Liver (tissue), 3 donors: ENCODE measurements around the gene ARHGAP29.

Source experiments
- RAD21 ChIP-seq, 2 donors: IDR thresholded peaks; 2 replicates each; pipeline ENCODE4 v1.6.1; 2016; ENCODE audit warnings: antibody characterized with exemption in 2 of 2, mild to moderate bottlenecking in 2 of 2
- TF ChIP-seq, protein P1 (sequence below): fragments of 150-350 bp; IDR thresholded peaks from 2 replicates; pipeline ENCODE4 v1.5.1; 2017; ENCODE audit warnings: improper control_type of control experiment, low read depth, low read length; ENCODE audit not compliant: missing input control
- TF ChIP-seq, protein P2 (sequence below): IDR thresholded peaks from 2 replicates; pipeline ENCODE4 v1.6.1; 2016; ENCODE audit warnings: antibody characterized with exemption
- donor health status: healthy.
- donor health status: healthy.

DNA sequence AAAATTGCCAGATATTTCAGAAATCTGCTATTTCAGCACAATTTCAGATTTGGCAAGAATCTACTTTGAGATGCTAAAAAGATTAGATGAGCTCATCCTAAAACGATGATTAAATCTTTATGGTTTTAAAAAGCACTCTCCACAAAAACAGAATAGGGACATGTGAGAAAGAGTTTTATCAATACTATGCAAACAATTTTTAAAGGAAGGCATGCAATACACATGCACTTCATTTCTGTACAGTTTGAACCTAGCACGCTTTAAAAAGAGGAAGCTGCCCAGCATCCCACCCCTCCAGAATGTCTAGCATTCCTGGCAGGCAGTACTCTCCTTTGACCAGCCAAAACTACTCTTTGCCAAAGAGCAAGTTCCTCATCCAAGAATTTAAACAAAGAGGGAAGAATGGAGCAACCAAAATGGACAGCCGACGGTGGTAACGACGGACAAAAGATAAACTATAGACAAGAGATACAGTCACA is 1.3 kb downstream of the ARHGAP29 start:
- no peak for TF ChIP-seq RAD21 (IDR thresholded peaks at IDR 0.05)
- TF ChIP-seq, protein P1, sequence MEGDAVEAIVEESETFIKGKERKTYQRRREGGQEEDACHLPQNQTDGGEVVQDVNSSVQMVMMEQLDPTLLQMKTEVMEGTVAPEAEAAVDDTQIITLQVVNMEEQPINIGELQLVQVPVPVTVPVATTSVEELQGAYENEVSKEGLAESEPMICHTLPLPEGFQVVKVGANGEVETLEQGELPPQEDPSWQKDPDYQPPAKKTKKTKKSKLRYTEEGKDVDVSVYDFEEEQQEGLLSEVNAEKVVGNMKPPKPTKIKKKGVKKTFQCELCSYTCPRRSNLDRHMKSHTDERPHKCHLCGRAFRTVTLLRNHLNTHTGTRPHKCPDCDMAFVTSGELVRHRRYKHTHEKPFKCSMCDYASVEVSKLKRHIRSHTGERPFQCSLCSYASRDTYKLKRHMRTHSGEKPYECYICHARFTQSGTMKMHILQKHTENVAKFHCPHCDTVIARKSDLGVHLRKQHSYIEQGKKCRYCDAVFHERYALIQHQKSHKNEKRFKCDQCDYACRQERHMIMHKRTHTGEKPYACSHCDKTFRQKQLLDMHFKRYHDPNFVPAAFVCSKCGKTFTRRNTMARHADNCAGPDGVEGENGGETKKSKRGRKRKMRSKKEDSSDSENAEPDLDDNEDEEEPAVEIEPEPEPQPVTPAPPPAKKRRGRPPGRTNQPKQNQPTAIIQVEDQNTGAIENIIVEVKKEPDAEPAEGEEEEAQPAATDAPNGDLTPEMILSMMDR: no peak
- TF ChIP-seq, protein P2, sequence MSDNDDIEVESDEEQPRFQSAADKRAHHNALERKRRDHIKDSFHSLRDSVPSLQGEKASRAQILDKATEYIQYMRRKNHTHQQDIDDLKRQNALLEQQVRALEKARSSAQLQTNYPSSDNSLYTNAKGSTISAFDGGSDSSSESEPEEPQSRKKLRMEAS: no peak
